VCaP (cell line): ENCODE results near the gene ZNF653.

Experiments
- H3K27ac ChIP-seq: fragments of 450-650 bp; 2 replicates; pipeline ENCODE4 v1.5.1; 2017
- CTCF ChIP-seq: fragments of 450-650 bp; conservative IDR thresholded peaks from 2 replicates; pipeline ENCODE4 v1.5.1; 2017; ENCODE audit warnings: mild to moderate bottlenecking, moderate library complexity

Gene ZNF653, protein sequence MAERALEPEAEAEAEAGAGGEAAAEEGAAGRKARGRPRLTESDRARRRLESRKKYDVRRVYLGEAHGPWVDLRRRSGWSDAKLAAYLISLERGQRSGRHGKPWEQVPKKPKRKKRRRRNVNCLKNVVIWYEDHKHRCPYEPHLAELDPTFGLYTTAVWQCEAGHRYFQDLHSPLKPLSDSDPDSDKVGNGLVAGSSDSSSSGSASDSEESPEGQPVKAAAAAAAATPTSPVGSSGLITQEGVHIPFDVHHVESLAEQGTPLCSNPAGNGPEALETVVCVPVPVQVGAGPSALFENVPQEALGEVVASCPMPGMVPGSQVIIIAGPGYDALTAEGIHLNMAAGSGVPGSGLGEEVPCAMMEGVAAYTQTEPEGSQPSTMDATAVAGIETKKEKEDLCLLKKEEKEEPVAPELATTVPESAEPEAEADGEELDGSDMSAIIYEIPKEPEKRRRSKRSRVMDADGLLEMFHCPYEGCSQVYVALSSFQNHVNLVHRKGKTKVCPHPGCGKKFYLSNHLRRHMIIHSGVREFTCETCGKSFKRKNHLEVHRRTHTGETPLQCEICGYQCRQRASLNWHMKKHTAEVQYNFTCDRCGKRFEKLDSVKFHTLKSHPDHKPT

GRCh38 chr19:11505504-11506100 lies at the start of gene ZNF653:
TSS of gene ZNF653 (minus strand) at chr19:11505839. CDS start at chr19:11505786, 53 bp downstream.
- peak within 1 kb of the TSS; percentile 92 for H3K27ac ChIP-seq
- no peak for TF ChIP-seq CTCF

- no peak for TF ChIP-seq CTCF
- no peak overlapping the region for H3K27ac ChIP-seq
Measured at GRCh38 chr19:11555246-11555645, 49.6 kb upstream of the ZNF653 start.

DNA sequence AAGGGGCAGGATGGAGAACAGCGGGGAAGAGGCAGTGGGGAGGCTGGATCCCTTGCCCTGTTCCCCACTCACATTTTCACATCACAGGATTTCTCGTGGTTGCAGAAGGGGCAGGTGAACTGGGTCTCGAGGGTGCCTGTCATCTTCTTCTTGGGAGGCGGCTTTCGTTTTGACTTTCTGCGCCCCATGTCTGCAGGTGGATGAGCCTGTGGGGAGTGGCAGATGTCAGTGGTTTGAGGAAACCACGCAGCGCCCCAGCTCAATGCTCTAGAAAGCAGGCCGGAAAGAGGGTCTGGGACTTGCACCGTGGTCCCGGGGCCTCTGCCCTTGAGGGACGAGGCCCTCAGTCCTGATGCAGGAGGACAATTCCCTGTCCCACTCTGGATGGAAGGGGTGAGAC lies 48.5 kb upstream of the ZNF653 start:
- no peak for TF ChIP-seq CTCF

DNA sequence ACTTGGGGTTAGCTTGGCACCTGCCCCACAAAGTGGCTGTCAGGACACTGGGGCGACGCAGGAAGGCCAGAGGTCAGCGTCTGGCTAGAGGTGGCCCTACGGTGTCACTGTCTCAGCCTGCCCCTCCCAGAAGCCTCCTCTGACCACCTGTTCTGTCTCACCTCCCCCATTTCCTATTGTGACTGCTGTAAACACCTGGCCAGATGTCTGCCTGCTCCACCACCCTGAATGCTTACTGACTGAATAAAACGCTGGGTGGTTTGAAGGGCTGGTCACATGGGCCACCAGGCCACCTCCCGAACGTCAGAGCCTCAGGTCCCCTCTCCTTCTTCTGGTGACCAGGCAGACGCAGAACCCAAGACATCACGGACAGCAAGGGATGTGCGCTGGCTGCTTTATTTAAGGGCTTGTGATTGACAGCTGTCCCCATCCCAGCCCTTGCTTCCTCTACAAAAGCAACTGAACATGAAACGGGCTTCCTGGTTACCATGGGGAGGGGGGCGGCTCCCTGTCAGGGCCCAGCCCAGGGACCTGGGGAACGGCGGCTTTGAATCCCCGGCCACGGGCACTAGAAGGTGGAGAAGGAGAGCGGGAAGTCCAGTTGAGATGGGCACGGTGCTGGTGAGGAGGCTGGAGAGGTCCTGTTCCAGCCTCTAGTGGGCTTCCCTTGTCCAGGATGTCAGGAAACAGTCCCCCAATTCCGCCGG lies 47.2 kb upstream of the ZNF653 start:
- no peak overlapping the region for H3K27ac ChIP-seq
- TF ChIP-seq CTCF = no peak

More for the DNA sequence above, 48.5 kb upstream of the ZNF653 start:
- no peak overlapping the region for H3K27ac ChIP-seq

DNA sequence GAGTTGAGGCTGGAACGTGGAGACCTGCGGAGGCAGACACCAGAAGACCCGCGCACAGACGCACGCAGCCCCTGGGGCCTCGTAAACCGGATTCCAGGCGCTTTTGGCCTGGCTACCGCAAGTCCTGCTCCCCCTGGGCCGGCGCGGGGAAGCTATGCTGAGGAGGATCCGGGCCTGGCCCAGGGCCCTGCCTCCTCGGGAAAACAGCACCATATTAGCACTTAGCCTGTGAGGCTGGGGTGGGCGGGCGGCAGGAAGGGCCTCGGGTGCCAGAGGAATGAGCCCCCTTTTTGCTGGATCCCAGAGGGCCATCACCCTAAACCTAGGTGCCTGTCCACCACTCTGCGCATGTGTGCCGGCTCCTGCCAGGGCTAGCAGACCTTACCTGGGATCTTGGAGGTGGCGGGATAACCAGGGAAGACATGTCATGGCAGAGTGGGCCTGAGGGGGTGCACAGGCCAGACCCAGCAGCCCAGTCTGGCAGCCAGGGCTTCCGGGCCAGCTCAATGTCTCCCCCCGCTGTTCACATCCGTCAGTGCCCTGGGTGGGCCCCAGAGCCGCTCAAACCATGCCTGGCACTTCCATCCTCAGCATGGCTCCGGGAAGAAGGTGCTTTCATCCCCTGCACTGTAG lies 46.1 kb upstream of the ZNF653 start:
- no peak overlapping the region for H3K27ac ChIP-seq
- peak; percentile 37; the same call in 1 of the 2 replicates for TF ChIP-seq CTCF

DNA sequence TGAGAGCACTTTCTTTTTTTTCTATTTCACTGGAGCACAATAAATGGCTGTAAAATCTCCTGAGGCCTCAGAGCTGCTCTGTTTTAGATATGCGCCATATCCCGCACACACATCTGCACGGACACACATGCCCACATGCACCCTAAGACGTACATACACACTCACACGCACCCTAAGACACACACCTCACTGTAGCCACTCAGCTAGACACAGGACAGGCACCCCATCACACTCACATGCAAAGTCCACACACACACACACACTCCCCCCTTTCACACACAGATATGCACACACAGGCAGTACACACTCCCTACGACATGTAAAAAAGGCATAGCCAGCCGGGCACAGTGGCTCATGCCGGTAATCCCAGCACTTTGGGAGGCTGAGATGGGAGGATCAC lies 44.6 kb upstream of the ZNF653 start:
- H3K27ac ChIP-seq = no peak overlapping the region
- TF ChIP-seq CTCF = no peak
